GM04503 (cell line): ENCODE data around the gene SETMAR.
"Not testable (repeated sequence)": the region's sequence is repeated elsewhere in the genome, so short reads cannot be mapped to it uniquely, and the experiment has no call there.

ENCODE experiments used
- DNase-seq: peaks from one replicate; pipeline ENCODE4 v3.0.0-alpha.2; 2012; ENCODE audit warnings: low read depth

SETMAR gene

DNA sequence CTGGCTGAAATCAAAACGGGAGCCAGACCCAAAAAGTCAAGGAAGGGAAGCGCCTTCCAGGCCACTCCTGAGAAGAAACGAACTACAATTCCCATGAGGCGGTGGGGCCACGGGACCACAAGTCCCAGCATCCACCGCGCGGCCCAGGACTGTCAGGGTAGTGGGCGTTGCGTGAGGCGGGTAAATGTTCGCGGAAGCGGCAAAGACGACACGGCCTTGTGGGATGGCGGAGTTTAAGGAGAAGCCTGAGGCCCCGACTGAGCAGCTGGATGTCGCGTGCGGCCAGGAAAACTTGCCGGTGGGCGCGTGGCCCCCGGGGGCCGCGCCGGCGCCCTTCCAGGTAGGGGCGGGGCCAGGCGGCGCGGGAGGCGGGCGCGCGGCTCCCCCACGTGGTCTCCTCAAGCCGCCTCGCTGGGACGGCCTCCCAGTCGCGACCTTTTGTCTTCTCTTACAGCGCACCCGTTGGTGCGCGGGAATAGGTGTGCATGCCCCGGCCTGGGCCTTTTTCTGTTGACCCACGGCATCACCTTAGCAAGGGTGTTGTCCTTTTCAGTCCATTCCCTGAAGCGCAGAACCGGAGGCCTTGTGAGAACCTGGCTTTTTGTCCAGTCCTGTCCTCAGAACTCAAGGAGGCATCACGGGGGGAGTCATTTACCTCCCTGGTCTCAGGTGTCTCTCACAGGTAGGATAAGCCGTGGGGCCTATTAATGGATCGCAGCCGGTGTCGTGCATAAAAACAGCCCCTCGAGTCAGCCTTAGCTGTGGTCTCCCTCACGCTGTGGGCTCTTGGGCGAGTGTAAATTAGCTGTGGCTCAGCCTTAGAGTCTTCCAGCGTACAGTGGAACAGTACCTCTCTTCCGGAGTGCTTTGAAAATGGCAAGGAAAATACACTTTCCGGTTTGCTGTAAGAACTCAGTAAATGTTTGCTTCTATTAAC is at the start of gene SETMAR:
Gene SETMAR (plus strand): TSS at position 183 of the 937 bp plus-strand sequence. CDS start 2 bp downstream, at position 185.
- DNase-seq: no peak

DNA sequence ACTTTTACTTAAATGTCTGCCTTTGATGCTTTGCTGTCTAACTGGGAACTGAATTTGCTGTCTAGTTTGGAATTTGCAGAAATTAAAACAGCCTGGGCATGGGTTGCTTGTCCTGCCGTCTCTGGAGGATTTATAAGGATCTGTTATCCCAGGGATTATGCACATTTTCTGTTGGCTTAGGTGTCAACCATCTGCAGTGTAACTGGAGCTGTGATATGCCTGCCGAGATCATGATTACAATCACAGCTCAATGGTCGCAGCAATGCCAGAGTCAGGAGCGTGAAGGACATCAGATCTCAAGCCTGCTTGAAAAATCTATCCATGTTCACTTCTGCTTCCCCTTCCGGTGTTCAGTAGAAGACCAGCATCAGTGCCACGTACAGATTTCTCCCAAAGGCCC is 41.8 kb upstream of the SETMAR start:
- no peak for DNase-seq

DNA sequence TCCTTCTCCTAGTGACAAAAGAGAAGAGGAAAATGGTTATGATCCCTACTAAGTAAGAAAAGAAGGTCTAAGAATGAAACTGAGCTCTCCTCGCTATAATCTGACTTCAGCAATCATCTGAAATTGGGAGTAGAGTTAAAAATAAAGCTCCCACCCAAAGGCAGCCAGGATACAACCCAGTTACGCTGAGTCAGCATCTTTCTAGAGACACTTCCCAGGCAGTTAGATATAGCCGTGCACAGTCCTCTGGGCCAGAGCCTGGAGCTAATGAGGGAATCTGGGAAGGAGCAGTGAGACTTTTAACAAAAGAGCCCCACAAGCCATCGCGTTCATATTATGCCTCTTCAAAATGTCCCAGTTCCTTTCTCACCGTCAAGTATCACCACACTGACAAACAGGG is 39.1 kb upstream of the SETMAR start:
- no peak for DNase-seq

DNA sequence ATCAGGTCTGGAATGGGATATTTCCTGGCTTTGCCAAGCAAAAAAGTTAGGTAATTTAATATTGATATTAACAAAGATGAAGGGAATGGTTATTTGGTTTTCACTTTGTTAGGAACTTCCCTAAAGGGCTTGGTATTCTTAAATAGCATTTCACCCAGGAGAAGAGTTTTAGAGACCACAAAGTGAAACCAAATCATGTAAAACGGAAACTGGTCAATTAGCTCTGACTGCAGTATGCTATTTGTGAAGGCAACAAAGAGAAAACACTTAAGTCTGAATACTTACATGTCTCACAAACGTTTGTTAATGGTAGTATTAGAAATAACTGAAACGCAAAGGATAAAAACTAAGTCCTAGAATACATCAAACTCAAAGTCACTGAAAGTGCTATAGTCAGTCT is 32.4 kb upstream of the SETMAR start:
- no peak for DNase-seq

DNA sequence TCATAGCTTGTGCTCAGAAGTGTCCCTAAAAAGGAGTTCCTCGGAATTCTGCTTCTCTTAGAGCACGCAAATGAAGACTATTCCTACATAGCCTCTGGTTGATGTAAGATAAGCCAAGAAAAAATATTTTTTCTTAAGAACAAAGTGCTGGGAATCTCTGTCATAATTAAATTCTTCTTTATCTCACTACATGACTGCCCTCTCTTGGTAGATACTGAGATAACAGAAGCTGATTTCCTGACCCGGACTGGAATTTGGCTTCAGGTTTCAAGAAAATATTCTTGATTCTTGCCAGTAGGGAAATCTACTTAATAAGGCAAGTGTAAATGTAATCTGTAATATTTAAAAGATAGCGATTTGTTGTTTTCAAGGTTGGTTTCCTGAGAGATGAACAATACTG is 31.3 kb upstream of the SETMAR start:
- DNase-seq: no peak

DNA sequence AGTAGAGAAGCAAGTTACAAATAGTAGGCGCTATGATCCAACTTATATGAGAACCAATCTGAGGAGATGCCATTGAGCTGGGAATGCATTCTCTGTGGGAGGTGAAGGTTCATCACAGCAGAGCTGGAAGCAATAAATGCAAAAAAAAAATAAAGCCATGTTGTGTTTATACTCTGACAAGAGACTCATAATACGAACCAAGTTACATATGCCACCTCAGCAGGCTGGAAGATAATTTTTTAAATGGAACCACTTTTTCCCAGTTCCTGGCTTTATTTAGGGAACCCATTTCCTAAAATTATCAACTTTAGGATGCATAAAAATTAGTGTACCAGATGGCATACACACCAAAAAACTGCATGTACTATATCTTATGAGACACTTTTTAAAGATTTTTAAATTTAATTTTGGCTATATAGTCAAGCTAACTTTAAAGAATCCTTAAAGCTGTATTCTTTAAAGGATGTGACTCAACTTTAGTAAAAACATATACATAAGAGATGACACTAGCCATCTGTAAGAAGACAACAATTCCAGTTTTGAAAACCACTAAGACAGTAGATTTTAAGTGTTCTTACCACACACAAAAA is 23.6 kb upstream of the SETMAR start:
- DNase-seq: no peak

DNA sequence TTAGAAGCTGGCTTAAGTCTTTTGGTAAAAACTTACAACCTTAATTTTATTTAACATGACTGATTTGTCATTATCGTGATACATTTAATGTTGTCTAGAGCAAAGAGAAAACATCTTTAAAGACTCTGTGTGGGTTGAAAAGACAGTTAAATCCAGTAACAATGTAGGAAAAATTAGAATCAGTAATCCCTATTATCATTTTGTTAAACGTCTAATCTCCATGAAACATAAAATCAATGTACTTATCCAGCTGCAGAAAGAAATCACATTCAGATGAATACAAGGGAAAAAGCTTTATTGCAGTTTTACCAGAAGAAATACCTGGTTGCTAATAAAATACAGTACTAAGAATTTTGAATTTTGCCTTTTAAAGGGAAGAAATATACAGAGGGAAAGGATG is 21.2 kb upstream of the SETMAR start:
- DNase-seq: no peak

DNA sequence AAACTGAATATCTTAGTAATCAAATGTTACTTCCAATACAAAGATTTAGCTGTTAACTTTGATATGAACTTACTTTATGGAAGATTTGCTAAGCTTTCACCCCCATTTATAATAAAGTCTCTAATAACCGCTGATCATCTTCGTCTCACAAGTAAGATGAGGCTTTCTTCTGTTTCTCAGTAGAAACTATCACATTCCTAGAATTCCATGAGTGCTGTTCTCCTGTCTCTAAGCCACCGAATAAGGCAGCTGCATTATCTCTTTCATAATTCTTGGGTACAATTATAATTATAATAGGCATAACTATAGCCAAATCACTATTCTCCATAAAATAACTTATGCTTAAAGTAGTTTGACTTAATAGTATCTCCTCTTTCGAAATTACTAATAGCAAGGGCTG is 18.3 kb upstream of the SETMAR start:
- no peak for DNase-seq

DNA sequence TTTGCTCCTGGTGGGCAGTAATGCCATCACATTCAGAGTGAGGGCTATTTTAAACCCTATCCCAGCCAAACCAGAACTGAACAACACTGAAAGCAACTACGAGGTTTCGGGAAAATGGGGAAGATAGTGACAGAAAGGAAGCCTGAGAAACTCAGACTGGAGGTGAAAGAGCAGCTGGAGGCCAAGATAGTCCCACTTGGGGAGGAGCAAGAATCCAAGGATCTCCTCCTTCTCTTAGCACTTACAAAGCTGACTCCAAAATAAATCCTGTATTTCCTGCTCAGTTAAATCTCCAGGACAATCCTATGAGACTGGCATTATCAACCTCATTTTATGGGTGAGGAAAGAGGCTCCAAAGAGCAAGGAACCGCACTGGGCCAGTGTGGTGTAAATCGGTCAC is 14.1 kb upstream of the SETMAR start:
- DNase-seq: no peak

DNA sequence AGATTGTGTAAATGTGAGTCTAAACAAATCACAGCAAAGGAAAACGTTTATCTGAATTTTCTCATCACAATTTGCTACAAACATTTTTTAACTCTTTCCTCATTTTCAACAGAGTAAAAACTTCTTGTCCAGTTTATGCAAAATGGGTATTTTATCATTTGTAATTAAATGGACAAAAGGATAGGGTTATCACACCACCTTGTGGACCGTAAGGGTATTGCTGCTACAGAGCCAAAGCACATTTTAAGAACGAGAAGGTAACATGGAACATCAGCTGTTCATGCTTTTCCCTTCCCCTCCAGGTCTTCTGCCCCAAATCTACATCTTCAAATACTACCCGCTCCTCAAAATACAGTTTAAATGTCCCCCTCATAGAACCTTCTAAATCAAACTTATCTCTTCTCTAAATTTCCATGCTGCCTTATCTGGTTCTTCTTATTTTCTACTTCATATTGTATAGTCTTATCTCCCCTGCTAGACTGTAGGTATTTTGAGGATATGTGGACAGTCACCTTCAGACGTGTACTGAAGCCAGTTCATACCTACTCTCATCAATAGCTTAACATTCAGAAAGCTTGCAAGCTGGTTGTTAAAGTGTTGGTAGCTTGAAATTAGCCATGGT is 12.8 kb upstream of the SETMAR start:
- DNase-seq: no peak

DNA sequence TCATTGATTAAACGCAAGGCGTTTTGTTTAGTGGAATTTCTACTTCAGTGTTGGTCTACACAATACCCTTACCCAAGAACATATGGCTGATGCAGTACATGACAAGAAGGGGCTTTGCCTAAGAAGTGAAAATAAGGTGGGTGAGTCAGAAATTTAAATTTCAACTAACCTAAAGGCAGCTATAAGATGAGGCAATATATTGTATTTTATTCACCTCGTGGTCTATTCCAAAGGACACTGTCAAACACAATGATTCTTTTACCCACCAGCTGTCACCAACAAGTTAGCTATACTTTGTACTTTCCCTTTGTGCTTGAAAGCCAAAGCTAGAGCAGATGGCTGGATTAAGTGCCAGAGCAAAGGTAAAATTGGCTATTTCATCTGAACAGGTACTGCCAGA is 10.9 kb upstream of the SETMAR start:
- DNase-seq: no peak

DNA sequence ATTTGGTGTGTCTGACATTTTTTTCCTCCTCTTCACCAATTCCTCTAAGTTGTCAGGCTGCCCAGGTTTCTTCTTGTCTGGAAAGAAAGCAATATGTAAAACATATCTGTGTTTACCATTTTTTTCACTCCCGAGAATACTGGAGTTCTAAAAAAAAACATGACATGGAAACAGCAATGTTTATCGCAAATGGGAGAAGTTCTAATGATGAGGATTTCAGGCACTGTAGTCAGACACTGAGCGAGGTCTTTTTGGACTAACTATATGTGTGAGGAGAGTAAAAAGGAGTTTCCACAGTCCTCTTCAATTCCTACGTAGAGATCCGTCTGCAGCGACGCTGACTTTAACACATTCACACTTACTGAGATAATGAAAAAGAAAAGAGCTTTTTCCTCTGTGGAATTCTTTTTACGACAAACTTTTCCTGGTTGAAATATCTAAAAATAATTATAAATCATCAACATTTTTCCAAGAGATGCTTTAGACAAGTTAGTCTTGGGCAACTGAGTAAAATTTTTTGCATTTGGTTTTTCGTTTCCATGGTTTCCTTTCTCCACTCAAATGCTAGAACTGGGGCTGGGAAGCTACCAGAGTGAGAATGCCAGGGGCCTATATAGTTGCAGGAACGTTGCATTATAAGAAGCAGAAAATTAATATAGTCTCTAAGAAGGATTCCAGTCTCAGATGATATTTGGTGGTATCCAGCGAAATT is 8.4 kb upstream of the SETMAR start:
- no peak for DNase-seq

DNA sequence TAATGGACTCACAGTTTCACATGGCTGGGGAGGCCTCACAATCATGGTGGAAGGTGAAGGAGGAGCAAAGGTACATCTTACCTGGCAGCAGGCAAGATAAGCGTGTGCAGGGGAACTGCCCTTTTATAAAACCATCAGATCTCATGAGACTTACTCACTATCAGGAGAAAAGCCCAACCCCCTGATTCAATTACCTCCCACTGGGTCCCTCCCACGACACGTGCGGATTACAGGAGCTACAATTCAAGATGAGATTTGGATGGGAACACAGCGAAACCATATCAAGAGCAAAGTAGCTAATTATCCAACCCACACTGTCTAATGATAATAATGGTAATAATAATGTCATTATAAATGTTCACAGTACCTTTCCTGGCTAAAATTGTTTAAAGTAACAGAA is 6.7 kb upstream of the SETMAR start:
- DNase-seq: not testable (repeated sequence)

DNA sequence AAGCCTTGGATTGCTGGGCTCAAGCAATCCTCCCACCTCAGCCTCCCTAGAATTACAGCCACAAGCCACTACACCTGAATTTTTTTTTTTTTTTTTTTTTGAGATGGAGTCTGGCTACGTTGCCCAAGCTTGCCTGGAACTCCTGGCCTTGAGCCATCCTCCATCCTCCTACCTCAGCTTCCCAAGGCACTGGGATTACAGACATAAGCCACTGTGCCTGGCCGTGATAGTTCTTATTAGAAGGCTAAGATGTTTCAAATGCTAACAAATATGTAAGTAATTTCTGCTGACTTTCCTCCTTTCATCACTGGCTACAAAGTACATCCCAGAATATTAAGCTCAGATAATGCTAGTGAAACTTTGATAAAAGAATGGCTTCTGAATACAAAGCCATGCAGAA is 5.7 kb upstream of the SETMAR start:
- DNase-seq: no peak

DNA sequence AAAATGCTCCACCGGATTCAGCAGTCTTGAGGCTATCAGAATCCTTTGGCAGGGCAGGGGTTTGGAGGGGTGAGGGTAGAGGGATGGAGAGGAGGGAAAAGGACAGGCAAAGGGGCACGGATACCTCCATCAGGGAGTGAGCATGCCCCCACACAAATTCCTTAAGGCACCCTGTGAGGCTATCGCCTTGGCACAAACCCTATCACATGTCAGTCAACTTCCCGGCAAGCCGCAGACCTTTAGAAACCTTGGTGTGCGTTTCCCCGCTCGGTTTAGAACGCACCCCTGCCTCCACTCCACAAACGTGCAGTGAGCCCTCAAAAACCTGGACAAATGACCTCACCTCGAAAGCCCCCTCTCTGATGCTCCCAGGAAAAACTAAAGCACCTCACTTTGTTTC is 422 bp upstream of the SETMAR start:
- no peak for DNase-seq

DNA sequence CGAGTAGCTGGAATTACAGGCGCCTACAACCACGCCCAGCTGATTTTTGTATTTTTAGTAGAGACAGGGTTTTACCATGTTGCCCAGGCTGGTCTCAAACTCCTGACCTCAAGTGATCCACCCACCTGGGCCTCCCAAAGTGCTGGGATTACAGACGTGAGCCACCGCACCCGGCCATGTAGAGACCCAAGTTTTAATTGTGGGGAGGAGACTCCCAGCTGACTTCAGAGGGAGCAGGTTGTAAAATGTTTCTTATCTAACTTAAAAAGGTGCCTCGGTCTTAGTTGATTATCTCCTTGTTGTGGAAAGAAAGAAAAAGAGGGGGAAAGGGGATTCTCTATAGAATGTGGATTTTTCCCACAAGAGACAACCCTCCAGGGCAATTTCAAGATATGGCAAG is 2.0 kb downstream of the SETMAR start:
- not testable (repeated sequence) for DNase-seq

DNA sequence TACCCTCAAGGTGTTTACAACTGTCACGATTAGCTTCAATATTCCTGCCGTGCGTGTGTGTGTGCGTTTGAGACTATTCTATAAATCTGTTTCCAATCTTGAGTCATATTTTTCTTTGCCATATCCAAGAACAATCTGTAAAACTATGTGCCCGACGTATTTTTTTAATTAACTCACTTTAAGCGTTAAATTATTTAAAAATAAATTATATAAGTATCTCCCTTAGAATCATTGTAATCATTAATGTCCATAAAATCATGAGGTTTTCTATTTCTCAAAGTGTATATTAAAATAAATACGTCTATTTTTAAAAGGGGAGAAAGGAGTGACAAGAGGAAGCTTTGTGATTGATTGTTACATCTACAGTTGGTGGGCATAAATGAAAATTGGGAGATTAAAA is 2.9 kb downstream of the SETMAR start:
- no peak for DNase-seq

DNA sequence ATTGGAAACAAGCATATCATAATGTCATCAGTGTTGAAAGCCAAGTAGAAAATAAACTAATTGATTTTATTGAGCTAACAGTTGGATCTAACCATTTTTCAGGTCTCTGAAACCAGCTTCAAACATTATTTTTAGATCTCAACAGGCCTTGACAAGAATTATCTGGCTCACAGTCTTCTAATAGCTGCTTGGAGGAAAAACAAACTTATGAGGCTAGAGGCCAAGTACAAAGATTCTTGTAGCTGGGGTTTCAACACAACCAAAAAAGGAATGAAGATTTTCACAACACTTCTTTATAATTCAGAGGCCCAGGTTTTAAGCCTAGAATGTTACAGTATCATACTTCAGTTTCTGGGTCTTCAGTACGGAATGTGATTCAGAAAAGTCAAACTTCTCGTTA is 3.7 kb downstream of the SETMAR start:
- DNase-seq: no peak

DNA sequence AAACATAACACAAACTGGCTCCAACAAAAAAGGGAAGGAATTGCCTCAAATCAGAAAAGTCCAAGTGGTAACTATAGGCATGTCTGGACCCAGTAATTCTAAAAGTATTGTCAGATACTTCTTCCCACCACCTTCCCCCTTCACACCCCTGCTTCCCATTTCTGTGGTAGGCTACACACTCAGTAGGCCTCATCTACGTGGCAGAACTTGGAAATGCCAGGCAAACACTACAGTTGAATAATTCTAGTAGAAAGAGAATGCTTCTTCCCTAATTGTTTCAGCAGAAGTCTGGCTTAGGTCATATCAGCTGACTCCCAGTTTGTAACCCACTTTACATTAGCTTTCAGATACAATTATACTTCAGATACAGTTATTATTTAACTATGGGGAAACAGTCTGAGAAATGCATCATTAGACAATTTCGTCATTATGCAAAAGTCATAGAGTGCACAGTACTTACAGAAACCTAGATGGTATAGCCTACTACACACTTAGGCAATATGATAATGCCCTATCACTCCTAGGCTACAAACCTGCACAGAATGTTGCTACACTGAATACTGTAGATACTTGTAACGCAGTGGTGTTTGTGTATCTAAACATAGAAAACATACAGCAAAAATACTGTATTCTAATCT is 6.4 kb downstream of the SETMAR start:
- DNase-seq: no peak

DNA sequence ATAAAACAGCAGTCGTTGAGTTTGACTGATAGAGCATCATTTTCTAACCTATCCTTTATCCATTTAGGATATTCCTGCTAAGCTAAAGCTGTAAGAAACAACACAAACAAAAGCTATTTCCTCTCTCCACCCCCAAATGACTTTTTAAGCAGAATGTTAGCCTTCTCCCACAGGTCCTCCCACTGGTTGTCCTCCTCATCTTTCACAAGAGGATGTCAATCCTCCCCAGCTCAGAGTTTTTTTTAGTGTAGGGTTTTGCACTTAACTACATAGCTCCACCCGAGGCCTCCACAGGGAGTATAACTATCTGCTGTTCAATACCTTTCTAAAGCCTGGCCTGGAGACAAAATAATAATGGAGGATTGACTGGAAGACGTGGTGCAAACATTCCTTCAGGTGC is 7.8 kb downstream of the SETMAR start:
- no peak for DNase-seq

DNA sequence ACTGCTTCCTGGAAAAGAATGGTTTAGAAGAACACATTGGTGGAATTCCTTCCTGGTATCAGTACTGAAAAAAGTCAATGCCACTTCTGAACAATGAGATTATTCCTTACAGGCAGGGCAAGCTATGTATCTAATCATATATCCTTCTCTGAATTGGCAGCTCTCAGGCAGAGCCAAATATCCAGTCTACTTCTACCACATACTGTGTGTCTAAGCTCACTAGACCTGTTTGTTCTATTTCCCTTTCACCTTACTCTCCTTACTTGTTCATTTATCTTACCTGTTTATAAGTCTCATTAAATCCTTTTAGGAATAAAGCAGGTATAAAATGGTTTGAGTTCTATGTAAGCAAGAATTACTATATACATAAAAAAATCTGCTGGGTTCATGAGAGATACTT is 8.3 kb downstream of the SETMAR start:
- DNase-seq: no peak
